NCI-H128 (cell line): ENCODE measurements around the gene UCKL1.

ENCODE experiments used
- DNase-seq: peaks from one replicate; lab custom pipeline; 2025; ENCODE audit not compliant: unreplicated experiment; lab: John Stamatoyannopoulos, UW

UCKL1 gene

DNA sequence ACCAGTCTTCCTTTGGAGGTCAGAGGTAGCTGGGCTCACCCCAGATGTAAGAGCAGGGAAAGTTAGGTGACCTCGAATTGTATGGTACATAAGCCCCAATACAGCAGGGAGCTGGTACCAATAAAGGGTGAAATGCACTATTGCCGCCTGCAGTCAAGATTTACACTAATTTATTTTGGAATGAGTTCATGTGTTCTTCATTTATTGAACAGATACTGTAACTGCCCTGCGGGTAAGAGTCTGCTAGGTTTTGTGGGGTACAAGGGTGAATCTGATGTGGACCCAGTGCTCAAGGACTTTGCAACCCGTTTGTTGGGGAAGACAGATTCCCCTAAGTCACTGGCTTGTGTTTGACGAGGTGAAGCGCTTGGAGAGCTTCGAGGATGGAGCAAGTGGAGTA is 63.8 kb downstream of the UCKL1 start:
- no peak for DNase-seq

DNA sequence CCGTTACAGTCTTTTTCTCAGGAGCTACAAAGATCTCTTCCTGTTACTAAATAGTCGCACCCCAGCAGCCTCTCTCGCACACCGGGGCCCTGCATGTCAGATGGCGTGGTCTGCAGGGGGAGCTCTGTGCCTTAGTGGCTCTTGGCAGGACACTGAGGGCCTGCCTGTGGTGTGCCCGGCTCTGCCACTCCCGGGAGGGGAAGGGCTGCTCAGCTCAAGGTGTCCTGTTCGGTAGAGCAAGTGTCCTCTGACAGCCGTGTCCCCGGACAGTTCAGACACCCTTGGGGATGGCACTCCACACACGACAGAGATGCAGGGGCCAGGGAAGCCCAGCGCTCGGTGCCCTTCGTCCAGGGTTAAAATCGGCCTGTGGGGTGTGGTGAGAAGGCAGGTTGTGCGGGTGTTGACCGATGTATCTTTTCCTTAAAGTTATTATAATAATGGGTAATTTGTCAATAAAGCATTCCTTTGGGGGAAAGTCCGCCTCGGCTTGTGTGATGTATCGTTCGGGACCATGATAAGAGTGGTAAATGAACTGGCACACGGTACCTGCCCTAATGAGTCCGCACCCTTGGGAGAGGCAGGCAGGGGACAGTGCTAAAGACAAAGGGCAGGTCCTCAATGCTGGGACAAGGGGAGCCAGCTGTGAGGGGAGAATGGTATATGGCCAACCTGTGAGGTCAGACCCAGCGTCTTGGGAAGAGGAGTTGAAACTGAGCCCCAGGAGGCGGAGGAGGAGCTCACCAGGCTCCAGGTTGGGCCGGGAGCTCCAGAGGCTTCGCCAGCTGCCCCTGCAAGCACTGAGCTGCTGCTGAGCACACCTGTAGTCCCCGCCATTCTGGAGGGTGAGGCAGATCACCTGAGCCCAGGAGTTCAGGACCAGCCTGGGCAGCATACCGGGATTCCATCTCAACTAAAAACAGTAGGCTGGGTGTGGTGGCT is 64.9 kb downstream of the UCKL1 start:
- DNase-seq, result no peak

DNA sequence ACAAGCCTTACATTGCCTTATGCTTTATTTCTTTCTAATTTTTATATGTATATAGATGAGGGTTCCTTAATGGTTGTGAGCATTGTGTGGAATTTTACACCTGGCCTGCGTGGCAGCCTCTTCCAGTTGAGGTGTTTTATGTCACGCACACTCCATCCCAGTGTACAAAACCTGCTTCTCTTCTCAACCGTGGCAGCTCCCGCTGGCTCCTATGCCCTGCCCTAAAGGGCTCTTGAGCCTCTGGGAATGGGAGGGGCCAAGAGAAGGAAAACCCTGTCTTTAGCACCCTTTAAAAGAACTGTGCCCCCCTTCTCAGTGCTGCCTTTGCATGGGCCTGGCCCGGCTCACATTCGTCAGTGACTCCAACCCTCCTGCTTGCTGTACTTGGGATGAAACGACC is 65.6 kb downstream of the UCKL1 start:
- DNase-seq, result no peak

DNA sequence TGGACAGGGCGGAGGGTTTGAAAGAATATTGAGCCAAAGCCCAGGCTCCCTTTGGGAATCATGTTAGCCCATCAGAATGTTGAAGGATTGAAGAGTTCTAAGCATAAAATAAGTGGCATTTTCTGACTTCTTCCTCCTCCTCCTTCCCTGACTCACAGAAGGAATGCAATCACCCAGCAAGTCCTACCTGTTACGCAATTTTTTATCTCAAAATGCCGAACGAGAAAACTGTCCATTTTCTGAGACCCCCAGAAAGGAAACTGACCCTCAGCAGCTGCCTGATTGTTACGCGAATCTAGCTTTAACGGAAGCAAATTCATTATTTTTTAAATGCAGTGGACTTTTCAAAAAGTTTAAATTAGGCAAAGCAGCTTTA is 66.0 kb downstream of the UCKL1 start:
- DNase-seq, result no peak
